Stimulated activated CD4-positive, alpha-beta T cell treated with anti-CD3 and anti-CD28 coated beads, Interleukin-12 subunit alpha, Interleukin-12 subunit beta, amount 100 ng/mL, for 24 hours (primary cell): Measurements from ENCODE around the gene ANKRD63.

Source experiments
- DNase-seq, 2 experiments: peaks; one replicate each; pipeline ENCODE4 v3.0.0-alpha.2; 2020; ENCODE audit warnings: low read depth in 2 of 2

Gene ANKRD63

DNA sequence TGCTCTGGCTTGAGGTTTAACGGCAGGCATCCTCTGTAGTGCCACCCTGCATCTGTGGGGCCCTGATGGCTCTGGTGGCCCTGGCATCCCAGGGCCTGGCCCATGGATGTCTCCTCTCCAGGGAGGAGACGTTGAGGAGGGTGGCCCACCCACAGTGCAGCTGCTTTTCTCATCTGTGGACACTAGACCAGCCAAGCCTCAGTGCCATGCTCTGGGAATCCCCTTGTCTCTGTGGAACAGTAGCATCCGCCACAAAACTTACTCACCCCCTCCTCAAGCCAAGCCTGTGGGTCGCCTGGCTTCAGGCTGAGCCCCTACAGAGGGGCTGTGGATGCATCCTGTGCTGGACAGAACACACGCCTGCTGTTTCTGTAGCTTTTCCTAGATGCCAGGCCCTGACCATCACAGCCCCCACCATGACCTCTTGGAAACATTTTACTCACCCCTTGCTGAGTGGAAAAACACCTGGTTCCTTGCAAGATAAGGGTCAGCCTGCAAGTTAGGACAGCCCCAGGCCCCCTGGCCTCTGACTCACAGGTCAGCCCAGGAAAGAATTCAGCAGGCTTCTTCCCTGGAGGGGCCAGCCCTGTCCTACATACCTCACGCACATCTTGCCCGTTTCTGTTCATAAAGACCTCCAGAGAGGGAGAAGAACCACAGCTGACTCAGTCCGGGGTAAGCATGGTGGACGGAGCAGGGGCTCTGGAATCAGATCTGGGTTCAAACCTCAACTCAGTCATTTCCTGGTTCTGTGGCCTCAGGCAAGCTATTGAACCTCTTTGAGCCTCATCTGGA is 25.0 kb downstream of the ANKRD63 start:
- no peak for DNase-seq

DNA sequence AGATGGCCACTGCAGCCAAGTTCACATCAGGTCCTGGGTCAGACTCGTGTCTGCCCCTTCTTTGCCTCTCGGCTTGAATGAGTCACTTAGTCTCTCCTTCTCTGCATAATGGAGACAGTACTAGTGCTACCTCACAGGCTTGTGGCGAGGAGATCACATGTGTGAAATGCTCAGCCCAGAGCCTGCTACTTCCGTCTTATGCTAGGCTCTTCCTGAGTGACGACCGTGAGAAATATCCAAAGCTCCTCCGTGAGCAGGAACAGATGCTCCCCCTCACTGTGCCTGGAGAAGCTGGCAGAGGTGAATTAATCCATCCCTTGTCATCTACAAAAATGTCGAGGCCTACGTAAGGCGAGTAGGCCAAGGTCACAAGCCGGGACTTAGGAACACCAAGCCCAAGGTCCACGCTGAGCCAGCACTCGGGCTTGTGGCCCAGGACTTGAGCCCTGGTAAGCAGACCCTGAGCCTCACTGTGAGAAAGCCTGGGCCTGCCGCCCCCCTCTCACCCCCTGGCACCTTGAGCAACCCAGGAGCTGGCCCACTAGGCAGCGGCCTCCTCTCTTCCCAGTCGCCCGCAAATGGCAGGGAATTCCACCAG is 26.1 kb downstream of the ANKRD63 start:
- DNase-seq: no peak

DNA sequence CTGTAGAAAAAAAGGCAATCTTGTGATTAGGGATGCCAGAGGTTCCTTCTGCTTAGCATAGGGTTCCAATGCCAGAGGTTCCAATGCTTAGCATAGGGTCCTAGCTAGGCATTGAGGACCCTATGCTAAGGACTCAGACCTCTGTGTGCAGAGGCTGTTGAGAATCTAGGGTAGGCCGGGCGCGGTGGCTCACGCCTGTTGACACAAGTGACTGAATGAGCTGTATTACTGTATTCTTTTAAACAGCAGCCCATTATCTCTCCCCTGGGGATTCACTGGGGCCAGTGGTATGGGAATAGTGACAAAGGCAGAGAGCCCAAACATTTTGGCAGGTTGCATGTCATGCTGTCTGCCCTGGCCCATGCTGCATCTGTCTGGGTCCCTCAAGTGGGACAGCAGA is 27.8 kb downstream of the ANKRD63 start:
- no peak for DNase-seq

DNA sequence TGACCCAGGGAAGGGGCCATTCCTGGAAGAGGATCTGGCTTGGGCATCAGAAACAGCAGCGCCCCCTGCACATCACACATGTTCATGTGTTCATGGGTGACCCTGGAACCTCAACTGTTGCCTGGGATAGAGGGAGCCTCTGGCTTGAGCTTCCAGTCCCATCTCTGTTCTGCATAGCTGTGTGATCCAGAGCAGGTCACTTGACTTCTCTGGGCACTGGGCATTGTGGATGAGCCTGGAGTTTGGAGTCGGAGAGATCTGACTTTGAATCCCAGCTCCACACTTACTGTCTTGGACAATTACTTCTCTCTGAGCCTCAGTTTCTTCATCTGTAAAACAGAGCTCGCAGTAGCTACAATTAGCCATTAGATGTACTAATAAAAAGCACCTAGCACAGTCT is 28.4 kb downstream of the ANKRD63 start:
- DNase-seq: no peak

DNA sequence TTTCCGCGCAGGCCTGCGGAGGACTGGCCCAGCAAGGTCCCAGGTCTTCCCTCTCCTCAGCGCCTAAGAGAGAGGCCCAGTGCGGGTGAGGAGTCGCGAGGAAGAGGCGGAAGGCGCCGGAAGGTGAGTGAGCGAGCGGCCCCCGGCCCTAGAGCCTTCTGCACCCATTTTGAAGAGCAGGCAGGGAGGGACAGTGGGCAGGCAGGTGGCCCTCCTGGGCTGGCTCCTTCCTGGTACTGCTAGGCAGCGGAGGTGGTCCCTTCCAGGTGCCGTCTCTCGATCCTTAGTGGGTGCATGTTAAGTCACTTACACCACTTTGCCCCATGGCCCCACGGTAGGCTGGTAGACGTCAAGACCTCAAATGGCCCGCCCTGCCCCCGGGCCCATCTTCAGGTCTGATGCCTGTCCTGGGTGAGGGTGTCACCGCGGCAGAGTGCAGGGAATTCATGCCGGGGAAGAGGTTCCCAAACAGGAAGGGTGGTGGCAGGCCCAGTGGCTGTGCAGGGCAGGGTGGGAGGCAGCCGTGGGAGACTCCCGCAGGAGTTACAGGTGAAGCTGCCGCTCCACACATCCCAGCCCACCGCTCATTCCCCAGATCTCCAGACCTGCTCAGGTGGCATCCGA is 29.6 kb downstream of the ANKRD63 start:
- DNase-seq: no peak

DNA sequence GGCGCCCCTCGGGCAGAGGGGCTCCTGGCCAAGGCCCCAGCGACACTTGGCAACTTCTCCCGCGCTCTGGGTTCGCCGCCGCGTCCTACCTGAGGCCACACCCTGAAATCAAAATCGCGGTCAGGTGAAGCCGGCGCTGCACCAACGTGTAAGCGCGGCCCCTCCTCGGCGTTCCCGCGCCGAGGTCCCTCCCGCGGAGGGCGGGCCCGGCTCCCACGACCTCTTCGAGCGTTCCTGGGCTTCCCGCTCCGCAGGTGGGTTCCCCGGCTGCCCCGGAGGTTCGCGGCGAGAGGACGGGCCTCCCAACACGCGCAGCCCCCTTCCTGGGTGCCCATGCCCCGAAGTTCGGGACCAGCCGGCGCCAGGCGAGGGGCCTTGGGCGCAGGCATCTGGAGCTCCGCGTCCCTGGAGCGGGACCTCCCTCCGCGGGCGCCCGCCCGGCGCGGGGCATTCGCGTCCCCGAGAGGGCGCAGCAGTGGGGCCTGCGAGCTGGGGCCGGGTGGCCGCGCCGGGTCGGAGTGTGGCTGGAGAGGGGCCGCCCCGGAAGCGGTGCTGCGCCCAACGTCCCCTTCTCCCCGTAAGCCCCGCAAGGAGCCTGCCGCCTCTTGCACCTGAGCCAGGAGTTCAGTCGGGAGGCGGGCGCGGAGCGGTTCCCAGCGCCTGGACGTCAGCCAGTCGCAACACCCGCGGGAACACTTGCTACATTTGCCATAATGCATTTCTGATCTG is 30.3 kb downstream of the ANKRD63 start:
- DNase-seq: no peak

DNA sequence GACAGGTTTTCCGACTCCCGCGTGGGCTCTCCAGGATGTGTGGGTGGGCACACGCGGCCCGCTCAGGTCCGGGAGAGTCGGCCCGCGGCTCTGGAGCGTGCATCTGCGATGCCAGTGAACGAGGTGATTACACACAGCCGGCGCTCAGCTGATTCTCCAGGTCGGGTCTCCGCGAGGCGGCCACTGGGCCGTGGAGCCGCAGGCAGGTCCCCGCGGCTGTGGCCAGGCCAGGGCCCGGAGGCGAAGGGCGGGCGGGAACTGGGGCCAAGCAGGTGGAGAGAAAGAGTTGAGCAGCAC is 30.8 kb downstream of the ANKRD63 start:
- no peak for DNase-seq

DNA sequence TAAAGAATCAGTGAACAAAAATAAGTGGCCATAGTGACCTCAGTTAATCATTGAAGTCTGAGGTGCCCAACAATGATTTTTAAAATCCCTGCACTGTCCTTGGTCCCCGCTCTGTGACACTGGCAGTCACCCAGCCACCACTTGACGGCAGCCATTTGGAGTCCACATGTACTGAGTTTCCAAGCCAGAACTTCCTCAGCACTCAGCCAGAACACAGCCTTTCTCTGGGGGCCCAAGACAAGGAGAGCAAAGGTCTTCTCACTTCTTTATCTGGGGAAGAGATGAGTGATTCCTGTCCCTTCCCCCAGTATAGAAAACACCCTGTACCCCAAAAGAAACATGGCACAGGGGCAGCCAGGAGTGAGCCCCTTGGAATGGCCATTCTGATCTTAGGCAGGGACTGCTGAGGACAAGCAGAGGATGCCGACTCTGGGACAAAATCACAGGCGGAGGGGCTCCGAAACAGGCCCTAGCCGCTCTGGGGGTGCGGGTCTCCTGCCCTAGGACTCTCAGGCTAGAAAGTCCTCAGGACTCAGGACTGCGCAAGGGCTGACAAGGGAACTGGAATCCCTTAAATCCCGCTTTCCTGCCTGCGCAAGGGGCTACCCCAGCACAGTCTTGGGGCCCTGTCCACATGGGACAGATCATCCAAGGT is 31.3 kb downstream of the ANKRD63 start:
- DNase-seq: no peak

DNA sequence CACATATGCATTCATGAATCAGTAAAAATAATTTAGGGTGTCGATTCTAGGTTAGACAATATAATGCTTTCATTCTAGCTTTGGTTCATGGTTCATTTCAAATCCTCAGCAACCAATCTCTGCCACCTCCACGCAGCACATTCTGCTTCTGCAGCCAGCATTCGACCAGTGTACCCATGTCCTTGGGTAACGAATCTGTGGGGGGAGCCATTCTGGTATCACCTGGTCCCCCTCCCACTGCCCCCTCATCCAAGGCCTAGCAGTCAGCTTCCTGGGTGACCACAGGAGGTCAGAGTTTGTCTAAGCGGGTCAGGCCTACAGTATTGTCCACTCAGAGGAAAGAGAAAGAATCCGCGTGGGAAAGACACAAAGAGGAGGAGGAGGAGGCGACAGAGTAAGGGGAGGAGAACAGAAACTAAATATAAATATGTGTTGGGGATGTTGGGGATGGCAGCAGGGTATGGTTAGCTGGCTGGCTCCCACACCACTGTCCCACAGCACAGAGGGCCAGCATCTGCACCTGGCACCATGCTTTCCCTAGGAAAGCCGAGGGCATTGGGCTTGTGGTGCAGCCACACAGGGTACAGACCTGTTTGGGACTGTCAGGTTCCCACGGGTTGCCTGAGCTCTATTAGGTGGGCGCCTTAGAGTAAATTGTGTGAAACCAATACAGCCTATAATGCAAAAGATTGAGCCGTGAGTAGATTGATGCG is 31.9 kb downstream of the ANKRD63 start:
- no peak for DNase-seq

DNA sequence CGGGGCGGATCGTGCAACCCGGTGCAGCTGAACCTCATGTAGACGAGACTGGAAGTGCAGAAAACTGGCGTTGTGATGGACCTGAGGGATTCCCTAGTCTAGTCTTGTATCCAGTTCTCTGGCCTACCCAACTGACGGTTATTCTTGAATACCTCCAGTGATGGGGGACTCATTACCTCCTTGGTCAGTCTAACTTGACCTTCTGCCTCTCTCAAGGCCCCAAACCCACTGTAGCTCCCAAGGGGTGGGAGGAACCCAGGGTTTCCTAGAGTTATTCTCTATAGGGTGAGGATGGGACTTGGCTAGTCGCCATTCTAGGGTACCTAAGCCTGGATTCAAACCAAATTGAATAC is 32.6 kb downstream of the ANKRD63 start:
- DNase-seq: no peak

DNA sequence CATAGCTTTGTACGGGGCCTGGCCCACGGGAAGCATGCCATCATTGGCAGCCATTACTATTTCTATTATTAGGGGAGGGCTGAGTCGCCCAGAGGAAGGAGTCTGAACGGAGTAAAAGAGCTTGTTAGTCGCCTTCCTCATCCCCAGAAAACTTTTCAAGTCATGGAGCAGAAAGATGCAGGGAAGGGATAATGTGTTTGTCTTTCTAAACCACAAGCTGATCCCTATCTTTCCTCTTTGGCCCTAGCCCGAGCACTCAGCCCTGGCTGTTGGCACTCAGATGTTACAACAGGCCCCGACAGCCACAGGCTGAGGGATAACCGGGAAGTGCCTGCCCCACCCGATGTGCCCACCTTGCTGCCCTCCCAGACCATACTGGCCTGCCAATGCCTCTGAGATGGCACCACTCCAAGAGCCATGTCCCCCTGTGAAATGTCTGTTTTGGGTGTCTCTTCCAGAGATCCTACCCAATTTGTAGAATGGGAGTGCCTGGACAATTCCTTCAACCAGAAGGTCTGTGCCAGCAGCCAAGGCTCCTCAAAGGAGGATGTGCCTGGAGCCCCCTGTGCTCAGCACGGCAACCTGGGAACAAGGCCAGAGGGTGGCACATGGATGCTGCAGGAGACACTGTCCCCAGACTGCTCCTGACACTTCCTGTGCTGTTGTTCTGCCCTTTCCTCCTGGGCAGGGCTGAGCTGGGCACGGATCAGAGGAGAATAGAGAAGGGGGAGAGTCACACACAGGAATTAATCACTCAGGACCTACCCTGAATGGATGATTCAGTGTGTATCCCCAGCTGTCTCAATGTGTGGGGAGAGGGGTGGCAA is 33.2 kb downstream of the ANKRD63 start:
- DNase-seq: no peak

DNA sequence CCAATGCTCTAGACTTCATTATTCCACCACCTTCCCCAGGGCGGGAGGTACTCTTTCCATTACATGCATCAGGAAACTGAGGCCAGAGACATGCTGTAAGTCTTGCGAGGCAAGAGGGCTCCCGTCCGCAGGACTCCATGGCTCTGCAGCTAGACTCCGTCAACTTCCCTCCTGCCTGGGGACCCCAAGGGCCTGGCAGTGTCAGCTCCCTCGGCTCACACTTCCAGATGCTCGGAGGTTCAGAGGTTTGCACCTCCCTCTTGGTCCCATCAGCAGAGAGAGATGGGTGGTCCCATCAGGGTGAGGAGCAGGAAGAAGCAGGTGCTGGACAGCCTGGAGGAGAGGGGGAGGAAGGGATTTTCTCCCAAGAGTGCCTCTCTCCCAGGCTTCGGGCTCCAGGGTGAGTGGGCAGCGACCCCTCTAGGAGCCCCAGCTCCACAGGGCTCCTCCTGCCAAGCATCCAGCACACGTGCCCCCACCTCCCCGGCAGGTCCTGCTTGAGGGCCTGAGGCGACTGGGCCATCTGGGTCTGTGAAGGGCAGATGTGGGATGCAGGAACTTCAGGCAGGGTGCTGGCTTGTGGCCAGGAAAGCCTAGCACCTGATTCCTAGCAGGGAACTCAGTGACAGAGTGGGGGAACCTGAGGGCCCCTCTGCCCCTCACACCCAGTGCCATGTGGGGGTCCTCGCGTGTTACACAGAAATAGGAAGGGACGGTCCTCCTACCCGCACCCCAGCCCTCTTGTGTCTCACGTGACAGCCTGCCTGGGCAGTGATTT is 34.7 kb downstream of the ANKRD63 start:
- DNase-seq: no peak

DNA sequence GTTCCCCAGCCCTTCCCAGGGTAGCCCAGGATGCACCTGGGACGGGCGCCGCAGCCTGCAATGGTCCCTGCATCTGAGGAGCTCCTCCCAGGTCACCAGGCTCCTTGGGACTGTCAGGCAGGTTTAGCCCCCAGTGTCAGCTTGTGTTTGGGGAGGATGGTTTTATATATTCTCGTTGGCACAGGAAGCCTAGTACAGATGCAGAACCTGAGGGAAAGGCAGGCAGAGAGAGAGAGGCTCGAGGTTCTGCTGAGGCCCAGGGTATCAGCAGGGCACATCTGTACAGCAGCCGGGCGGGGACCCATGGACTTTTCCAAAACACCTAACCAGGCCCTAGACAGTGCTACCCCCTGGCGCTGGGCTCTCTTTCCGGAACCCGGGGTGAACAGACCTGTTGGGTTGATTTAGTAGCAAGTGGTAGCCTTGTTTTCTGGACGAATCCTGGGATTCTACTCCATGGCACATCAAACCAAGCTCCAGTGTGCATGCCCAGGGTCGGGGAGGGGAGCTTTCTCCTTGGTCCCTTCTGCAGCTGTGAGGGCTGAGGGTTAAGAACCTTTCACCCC is 35.4 kb downstream of the ANKRD63 start:
- DNase-seq: no peak

DNA sequence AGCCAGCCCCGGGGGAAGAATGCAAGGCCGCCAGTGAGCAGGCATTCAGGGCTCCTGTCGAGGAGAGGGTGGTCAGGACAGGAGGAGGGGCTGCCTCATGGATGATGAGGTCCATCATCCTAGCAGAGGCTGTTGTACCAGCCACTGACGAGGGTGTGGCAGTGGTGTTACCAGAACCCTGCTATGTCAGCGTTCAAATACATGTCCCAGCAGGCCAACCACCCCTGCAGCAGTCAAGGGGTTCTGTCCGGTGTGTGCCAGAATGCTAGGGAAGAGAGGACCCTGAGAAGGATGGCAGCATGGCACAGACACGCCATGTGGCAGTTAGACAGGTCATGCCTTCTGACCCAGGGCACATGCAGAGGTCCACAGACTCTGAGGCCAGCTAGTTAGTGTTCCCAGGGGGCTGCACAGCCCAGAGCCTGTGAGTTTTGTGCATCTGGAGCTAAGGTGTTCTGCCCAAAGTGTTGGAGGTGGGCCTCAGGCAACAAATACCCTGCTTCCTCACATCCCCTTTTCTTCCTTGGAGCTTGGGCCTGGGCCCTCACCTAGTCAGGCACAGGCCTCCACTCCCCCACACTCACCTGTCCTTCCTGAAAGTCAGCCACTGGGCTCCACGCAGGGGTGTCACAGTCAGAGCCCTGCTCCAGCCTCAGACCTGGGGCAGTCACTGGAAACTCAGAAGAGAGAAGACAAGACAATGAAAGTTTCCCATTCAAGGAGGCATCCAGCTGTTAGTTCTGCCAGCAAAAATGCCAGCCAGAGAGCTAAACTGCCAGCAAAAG is 36.2 kb downstream of the ANKRD63 start:
- DNase-seq: no peak

DNA sequence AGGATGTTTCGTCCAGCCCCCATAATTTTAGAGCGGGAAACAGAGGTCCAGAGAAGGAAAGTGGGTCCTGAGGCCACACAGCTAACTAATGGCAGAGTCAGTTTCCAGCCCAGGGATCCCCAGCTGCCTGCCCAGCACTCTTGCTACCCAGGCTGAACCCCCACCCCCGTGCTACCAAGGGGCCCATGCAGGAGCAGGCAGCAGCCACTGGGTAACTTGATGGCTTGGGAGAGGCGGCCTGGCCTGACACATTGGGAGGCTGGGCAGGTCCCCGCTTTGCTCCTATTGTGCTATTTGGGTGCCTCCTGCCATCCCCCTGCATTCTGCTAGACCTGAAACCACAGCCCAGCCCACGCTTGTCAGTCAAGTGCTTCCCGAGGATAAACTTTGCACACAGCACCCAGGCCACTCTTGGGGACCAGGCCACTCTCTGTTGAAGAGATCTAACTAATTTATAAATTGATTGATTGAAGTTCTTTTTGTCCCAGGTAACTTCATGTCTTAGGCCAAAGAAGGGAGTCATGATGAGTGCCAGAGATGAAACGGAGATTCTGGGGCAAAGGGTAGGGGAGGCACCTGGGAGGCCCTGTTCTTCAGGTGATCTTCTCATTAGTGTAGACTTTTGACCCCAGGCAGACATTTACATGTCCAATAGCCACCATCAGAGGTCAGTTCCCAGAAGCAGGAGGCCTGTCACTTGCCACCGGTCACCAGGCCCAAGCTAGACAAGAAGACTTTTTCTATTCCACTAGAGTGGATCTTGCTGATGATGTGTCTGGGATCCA is 37.0 kb downstream of the ANKRD63 start:
- DNase-seq: no peak

DNA sequence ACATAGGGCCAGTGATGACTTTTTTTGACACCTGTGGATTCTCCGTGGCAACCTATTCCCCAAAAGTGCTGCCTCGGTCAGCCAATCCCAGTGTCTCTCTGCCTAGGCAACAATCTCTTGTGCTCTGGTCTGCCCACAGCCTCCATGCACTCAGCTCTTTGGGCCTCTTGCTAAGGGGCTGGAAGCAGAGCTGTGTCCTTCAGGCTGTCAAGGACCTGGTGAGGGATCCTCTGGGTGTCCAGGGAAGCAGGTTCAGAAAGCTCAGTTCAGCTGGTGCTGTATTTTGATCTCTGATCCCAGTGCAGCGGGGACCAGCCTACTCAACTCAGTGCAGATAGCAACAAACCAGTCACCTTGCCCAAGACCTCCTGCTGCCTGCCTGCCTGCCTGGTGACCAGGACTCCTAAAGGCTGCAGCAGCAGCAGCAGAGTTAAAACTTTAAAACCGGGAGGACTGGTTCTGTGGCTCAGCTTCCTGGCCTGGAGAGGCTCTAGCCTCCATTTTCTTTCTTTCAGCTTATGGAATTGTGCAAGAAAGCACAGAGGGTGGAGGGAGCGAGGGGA is 37.8 kb downstream of the ANKRD63 start:
- DNase-seq: no peak

DNA sequence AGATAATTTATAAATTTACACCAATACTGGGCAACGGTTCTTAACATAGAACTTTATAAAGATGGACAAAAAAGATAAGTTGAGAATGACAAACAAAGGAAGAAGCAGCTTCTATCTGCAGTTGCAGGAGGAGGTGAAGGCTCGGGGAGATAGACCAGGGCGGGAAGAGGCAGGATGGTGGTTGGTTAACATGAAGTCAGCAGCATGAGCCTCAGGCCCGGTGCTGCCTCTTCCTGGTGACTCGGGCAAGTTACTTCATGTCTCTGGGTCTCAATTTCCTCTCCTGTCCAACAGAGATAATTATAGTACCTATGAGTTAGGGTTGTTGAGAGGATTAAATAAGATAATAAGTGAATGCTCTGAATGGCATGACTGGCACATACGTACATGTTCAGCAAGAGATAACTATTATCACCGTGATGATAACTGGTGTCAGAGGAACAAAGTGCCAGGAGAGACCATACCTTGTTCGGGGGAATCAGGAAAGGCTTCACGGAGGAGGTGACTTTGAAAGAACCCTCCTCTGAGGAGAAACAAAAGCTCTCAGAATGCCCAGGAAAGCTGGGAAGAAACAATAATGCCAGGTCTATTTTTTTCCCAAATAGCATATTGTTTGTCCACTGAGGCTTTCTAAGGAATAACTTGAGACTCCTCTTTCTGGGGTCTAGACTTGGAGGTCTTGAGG is 39.6 kb downstream of the ANKRD63 start:
- DNase-seq: no peak
